G401 (cell line): ENCODE measurements around the gene UBE2D2. TPM values are rescaled to one million over a fixed set of nuclear protein-coding genes. Genes with fewer than 3 reads are reported as not detected.
"Not testable (repeated sequence)": the region's sequence is repeated elsewhere in the genome, so short reads cannot be mapped to it uniquely, and the experiment has no call there.

Source experiments
- DNase-seq: peaks from one replicate; pipeline ENCODE4 v3.0.0-alpha.2; 2015; ENCODE audit warnings: low spot score
- in situ Hi-C: cut with HindIII; loops from 2 replicates; pipeline ENCODE4 v1.10.0; 2016; ENCODE audit warnings: low sequenced_read_pairs, mixed read lengths
- total RNA-seq: library from RNA; depleted of rRNA; stranded (reverse); fragments of >200 nt; shearing (Covaris generic); gene quantifications from 2 replicates; pipeline ENCODE4 v1.2.3, GENCODE V29; 2014

Gene UBE2D2
- total RNA-seq, 1 experiment from 2014 or later, result 140 TPM

GRCh38 chr5:139575313-139575646 lies 14.1 kb downstream of the UBE2D2 start:
- DNase-seq, result no peak
- in situ Hi-C loops, result loop anchor here (10.0 kb wide), 1 partner anchor 70 kb away; the partner anchor contains the start of gene CXXC5

- in situ Hi-C loops, result loop anchor here (10.0 kb wide), 1 partner anchor 69 kb away; the partner anchor contains the start of gene CXXC5
- no peak for DNase-seq
Observed at GRCh38 chr5:139575751-139576150, 14.6 kb downstream of the UBE2D2 start.

- DNase-seq, result peak; percentile 88
- in situ Hi-C loops, result loop anchor here (10.0 kb wide), 1 partner anchor 67 kb away; the partner anchor contains the start of gene CXXC5
Observed at GRCh38 chr5:139577689-139578290, 16.7 kb downstream of the UBE2D2 start.

GRCh38 chr5:139578325-139578724 lies 17.2 kb downstream of the UBE2D2 start:
- in situ Hi-C loops, result loop anchor here (10.0 kb wide), 1 partner anchor 66 kb away; the partner anchor contains the start of gene CXXC5
- DNase-seq, result no peak

- in situ Hi-C loops, DNase-seq: not testable (repeated sequence)
Observed at GRCh38 chr5:139582181-139582580, 21.0 kb downstream of the UBE2D2 start.

GRCh38 chr5:139584137-139584536 lies 23.0 kb downstream of the UBE2D2 start:
- DNase-seq, result no peak
- in situ Hi-C loops, result no loop called here

GRCh38 chr5:139588116-139588515 lies 27.0 kb downstream of the UBE2D2 start:
- in situ Hi-C loops, DNase-seq: not testable (repeated sequence)

- in situ Hi-C loops, result no loop called here
- no peak for DNase-seq
Observed at GRCh38 chr5:139588962-139589361, 27.8 kb downstream of the UBE2D2 start.

GRCh38 chr5:139592289-139592688 lies 31.1 kb downstream of the UBE2D2 start:
- in situ Hi-C loops, result no loop called here
- no peak for DNase-seq

- in situ Hi-C loops, DNase-seq: not testable (repeated sequence)
Observed at GRCh38 chr5:139593076-139593475, 31.9 kb downstream of the UBE2D2 start.

- no peak for DNase-seq
- in situ Hi-C loops, result no loop called here
Observed at GRCh38 chr5:139593716-139594319, 32.7 kb downstream of the UBE2D2 start.

- DNase-seq, result no peak
- in situ Hi-C loops, result no loop called here
Observed at GRCh38 chr5:139597134-139597533, 36.0 kb downstream of the UBE2D2 start.

- DNase-seq, result not testable (repeated sequence)
Observed at GRCh38 chr5:139598601-139598965, 37.4 kb downstream of the UBE2D2 start.

GRCh38 chr5:139600336-139600949 lies 39.3 kb downstream of the UBE2D2 start:
- DNase-seq, result no peak
- in situ Hi-C loops, result no loop called here

More at GRCh38 chr5:139598601-139598965, 37.4 kb downstream of the UBE2D2 start:
- in situ Hi-C loops, result not testable (repeated sequence)

- DNase-seq, result no peak
- in situ Hi-C loops, result no loop called here
Observed at GRCh38 chr5:139601429-139601828, 40.3 kb downstream of the UBE2D2 start.

- in situ Hi-C loops, DNase-seq: not testable (repeated sequence)
Observed at GRCh38 chr5:139601948-139602347, 40.8 kb downstream of the UBE2D2 start.

- in situ Hi-C loops, result no loop called here
Observed at GRCh38 chr5:139605887-139606286, 44.7 kb downstream of the UBE2D2 start.

GRCh38 chr5:139611703-139612584 lies 50.8 kb downstream of the UBE2D2 start:
- DNase-seq, result no peak
- in situ Hi-C loops, result no loop called here

More at GRCh38 chr5:139605887-139606286, 44.7 kb downstream of the UBE2D2 start:
- DNase-seq, result no peak

GRCh38 chr5:139619861-139620260 lies 58.7 kb downstream of the UBE2D2 start:
- no peak for DNase-seq
- in situ Hi-C loops, result no loop called here
